ENCODE data around the gene TNIK.

TNIK gene

GRCh38 chr3:171327441-171328174 is 132.6 kb downstream of the TNIK start:
- Mint-ChIP-seq H3K4me1 (peaks cover 27% of the 10 kb centered on the region), H3K36me3 (ENCODE audit: low read depth) (no peaks in the 10 kb centered on the region), H3K9me3 (no peaks in the 10 kb centered on the region), H3K27ac (no peak overlapping the region), H3K27me3 (ENCODE audit: low read depth, poor library complexity) (peaks cover 4% of the 10 kb centered on the region), H3K4me3 (no peak overlapping the region)
- DNase-seq, result no peak
- TF ChIP-seq, protein P1, sequence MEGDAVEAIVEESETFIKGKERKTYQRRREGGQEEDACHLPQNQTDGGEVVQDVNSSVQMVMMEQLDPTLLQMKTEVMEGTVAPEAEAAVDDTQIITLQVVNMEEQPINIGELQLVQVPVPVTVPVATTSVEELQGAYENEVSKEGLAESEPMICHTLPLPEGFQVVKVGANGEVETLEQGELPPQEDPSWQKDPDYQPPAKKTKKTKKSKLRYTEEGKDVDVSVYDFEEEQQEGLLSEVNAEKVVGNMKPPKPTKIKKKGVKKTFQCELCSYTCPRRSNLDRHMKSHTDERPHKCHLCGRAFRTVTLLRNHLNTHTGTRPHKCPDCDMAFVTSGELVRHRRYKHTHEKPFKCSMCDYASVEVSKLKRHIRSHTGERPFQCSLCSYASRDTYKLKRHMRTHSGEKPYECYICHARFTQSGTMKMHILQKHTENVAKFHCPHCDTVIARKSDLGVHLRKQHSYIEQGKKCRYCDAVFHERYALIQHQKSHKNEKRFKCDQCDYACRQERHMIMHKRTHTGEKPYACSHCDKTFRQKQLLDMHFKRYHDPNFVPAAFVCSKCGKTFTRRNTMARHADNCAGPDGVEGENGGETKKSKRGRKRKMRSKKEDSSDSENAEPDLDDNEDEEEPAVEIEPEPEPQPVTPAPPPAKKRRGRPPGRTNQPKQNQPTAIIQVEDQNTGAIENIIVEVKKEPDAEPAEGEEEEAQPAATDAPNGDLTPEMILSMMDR (IDR thresholded peaks at IDR 0.05), result no peak

GRCh38 chr3:171326717-171327440 is 133.3 kb downstream of the TNIK start:
- no peaks in the 10 kb centered on the region for H3K9me3 Mint-ChIP-seq
- H3K36me3 Mint-ChIP-seq (ENCODE audit: low read depth), result no peaks in the 10 kb centered on the region
- TF ChIP-seq, protein P1 (IDR thresholded peaks at IDR 0.05), result no peak
- H3K4me1 Mint-ChIP-seq, result peaks cover 27% of the 10 kb centered on the region
- peaks cover 4% of the 10 kb centered on the region for H3K27me3 Mint-ChIP-seq (ENCODE audit: low read depth, poor library complexity)
- H3K27ac Mint-ChIP-seq, result no peak overlapping the region
- no peak overlapping the region for H3K4me3 Mint-ChIP-seq
- DNase-seq, result no peak

DNA sequence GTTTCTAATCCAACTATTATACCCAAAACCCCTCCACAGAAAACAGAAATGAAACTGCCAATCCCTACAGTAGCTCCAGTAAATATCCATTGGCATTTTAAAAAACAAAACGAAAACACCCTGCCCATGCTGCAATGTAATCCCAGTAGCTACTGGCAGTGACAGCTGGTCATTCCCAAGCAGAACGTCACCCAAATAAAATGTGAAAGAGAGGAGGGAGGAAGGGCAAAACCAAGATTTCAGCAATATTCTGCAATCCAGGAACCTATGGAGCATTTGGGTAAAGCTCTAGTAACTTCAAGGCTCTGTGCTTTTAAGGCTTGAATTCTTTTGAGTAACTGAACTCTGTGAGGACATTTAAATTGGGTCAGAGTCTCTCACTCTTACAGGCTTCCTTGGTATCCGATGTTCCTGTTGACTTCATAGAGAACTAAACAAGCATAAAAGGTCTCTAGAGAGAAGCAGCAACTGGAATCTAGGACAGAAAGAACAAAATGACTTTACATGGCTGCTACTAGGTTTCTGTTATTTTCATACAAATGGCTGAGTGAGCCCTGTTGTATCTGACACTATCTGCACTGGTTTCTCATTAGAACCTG is 136.2 kb downstream of the TNIK start:
- H3K4me3 Mint-ChIP-seq, result no peak overlapping the region
- H3K36me3 Mint-ChIP-seq (ENCODE audit: low read depth), result no peaks in the 10 kb centered on the region
- no peak for DNase-seq
- no peak overlapping the region for H3K27ac Mint-ChIP-seq
- H3K9me3 Mint-ChIP-seq, result no peaks in the 10 kb centered on the region
- no peaks in the 10 kb centered on the region for H3K27me3 Mint-ChIP-seq (ENCODE audit: low read depth, poor library complexity)
- TF ChIP-seq, protein P1 (IDR thresholded peaks at IDR 0.05), result no peak
- peaks cover 21% of the 10 kb centered on the region for H3K4me1 Mint-ChIP-seq

GRCh38 chr3:171321559-171322360 is 138.4 kb downstream of the TNIK start:
- Mint-ChIP-seq H3K36me3 (ENCODE audit: low read depth) (no peaks in the 10 kb centered on the region), H3K4me3 (no peak overlapping the region), H3K27me3 (ENCODE audit: low read depth, poor library complexity) (no peaks in the 10 kb centered on the region), H3K4me1 (peaks cover 15% of the 10 kb centered on the region), H3K27ac (no peak overlapping the region), H3K9me3 (no peaks in the 10 kb centered on the region)
- DNase-seq, result no peak
- TF ChIP-seq, protein P1 (IDR thresholded peaks at IDR 0.05), result no peak

GRCh38 chr3:171320750-171321558 is 139.3 kb downstream of the TNIK start:
- TF ChIP-seq, protein P1 (IDR thresholded peaks at IDR 0.05), result no peak
- Mint-ChIP-seq H3K4me3 (no peak overlapping the region), H3K4me1 (peaks cover 20% of the 10 kb centered on the region), H3K9me3 (no peaks in the 10 kb centered on the region), H3K27me3 (ENCODE audit: low read depth, poor library complexity) (no peaks in the 10 kb centered on the region), H3K27ac (no peak overlapping the region), H3K36me3 (ENCODE audit: low read depth) (no peaks in the 10 kb centered on the region)
- no peak for DNase-seq
